Skin of body (tissue), 2 donors: ENCODE data around the gene SOX18. TPM values are rescaled to one million over a fixed set of nuclear protein-coding genes. Genes with fewer than 3 reads are reported as not detected.

Experiments
- DNase-seq: peaks from one replicate; lab custom pipeline; 2025; lab: John Stamatoyannopoulos, UW
- total RNA-seq: library from RNA; depleted of rRNA; stranded (reverse); fragments of >200 nt; gene quantifications from one replicate; pipeline ENCODE4 v1.2.3, GENCODE V29; 2014

Gene SOX18
- total RNA-seq, 1 donor from 2014 or later = 3.7 TPM

DNA sequence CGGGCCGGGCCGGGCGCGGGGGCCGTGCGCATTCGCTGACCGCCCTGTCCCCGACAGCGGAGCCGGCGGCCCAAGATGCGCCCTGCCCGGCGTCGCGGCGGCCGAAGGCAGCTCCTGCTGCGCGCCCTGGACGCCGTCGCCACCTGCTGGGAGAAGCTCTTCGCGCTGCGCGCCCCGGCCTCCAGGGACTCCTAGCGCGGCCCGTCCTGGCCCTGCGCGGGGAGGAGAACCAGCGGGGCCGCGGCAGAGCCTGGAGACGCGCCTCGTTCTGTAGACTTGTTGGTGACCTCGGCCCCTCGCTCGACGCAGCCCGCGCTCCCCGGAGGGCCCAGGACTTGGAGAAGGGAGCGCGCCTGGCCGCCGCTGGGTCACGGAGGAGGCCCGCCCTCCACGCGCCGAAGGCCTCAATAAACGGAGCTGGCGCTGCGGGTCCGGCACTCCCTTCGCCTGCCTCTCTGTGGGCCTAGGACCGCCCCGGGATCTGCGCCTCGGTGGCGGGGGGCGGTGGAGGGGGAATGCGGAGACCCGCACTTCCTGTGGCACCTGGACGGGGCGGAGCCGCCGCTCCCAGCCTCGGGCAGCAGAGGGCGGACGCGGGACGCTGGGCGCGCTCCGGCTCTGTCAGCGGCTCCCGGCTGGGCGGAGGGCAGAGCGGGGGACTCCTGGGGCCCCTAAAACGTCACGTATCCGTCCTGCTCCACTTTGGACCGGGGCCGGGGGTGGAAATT, 10.7 kb downstream of the SOX18 start:
- DNase-seq = peak; percentile 32

DNA sequence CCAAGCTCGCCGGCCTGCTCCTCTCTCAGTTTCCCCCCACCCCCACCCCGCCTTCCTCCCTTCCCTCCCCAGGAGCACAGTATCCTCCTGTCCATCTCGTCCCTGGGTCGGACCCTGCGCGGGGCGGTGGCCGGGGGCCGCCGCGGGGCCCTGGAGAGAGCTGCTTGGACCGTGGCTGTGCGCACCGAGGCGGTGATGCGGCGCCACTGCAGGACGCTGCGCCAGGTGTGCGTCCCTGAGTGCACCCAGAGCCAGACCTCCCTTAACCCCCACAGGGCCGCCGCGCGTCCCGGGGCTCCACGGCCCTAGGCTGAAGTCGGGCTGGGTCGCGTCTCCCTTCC, 11.2 kb downstream of the SOX18 start:
- no peak for DNase-seq

- DNase-seq = no peak
Observed at GRCh38 chr20:64037498-64038213, 11.8 kb downstream of the SOX18 start.

DNA sequence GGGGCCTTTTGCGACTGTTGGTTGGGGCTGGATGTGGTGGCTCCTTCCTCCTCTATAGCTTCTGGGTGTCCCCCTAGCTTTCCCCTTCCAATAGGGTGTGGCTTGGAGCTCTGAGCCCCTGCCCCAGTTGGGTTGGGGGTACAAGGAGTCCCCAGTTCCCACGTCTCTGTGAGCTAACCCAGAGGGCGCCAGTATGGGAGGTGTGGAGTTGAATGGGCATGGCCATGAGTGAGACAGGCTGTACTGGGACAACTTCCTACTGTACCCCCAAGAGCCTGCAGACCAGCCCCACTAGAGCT, 12.3 kb downstream of the SOX18 start:
- DNase-seq = no peak

GRCh38 chr20:64036346-64037198, 12.9 kb downstream of the SOX18 start:
- DNase-seq = no peak

DNA sequence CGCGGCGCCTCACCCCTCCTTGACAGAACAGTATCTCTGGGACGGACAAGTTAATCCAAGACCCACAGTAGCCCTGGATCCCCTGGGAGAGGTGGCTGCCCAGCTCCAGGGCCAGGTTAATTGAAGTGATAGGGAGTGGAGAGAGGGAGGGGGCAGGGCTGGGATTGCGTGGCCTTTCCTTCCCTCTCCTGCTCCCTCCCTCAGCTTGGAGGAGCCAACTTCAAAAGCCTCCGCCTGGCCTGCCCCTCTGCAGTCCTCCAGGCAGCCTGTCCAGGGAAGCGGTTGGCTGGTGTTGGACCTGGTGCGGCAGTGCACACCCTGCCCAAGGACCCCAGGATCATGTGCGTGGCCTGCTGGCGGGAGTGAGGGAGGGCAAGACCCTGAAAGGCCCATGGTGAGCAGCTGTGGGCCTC, 13.5 kb downstream of the SOX18 start, which contains the start of gene C20orf204:
TSS of gene C20orf204 (plus strand) at position 250 of the 413 bp plus-strand sequence. CDS start at position 392, 142 bp downstream.
- DNase-seq = no peak

DNA sequence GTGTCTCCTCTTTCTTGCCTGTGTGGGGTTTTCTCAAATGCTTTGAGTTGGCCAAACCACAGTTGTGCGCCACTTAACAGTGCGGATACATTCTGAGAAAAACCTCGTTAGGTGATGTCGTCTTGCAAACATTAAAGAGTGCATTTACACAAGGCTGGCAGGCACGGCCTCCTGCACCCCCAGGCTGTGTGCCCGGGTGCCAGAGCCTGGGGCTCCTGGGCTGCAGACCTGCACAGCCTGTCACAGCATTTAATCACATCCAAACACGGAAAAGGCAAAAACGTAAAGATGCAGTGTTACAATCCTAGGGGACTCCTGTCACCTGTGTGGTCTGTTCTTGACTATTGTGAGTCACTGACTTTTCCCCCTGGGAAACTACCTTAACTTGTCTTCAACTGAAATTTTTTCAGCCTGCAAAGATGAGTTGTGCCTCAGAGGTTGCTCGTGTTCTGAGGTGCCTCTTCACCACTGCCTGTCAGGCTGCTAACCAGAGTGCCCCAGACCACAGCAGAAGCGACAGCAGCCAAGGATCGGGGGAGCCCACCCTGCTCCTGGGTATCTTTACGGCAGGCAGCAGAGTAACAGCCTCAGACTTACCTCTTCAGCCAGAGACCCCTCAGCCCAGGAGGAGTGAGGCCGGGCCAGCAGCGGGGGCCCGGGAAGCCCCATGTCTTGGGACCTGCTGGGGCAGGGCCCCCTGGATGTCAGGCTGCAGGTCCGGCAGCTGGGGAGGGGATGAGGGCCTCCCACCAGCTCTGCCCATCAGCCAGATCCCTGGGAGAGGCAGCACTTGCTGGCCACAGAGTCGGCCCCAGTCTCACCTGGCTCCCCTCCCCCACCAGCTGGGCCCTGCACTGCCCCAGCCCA, 14.1 kb downstream of the SOX18 start:
- no peak for DNase-seq

DNA sequence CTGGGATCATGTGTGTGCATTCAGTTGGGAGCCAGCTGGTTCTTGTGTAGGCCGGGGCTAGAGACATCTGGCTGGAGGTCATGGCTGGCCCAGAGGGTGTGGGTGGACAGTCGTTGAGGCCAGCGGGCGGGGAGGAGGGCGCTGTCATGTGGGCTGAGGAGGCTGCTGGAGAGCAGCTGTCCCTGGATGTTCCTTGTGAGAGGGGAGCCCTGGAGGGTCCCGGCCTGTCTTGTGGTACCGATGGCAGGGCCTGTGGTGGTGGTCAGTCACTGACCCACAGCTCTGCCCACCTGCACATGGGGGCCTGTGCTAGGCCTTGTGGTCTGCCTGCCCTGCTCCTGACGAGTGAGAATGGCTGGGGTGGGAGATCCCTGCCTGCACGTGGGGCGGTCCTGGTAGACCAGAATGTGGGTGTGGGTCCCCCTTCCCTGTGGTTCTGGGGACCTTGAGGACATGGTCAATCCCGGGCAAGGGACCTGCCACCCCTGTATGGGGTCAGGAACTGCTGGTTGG, 15.4 kb downstream of the SOX18 start:
- no peak for DNase-seq

GRCh38 chr20:64032706-64033624, 16.5 kb downstream of the SOX18 start:
- DNase-seq = no peak

- no peak for DNase-seq
Observed at GRCh38 chr20:64031822-64032314, 17.6 kb downstream of the SOX18 start.

GRCh38 chr20:64030371-64031134, 18.9 kb downstream of the SOX18 start:
- no peak for DNase-seq

- DNase-seq = no peak
Observed at GRCh38 chr20:64029293-64030117, 19.9 kb downstream of the SOX18 start.

GRCh38 chr20:64027981-64028685, 21.3 kb downstream of the SOX18 start:
- no peak for DNase-seq

DNA sequence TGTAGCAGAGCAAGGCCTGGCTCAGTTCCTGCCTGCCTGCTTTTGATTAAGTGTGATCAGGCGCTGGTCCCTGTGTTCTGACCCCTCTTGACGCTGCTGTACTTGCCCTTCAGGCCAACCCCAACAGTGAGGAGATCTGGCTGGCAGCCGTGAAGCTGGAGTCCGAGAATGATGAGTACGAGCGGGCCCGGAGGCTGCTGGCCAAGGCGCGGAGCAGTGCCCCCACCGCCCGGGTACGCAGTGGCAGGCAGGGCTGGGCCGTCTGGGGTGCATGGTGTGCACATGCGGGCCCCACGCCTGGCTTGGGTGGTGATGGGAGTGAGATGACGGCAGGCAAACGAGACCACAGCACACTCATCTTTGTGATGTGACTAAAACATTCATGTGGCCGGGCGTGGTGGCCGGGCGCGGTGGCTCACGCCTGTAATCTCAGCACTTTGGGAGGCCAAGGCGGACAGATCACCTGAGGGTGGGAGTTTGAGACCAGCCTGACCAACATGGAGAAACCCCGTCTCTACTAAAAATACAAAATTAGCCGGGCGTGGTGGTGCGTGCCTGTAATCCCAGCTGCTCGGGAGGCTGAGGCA, 23.5 kb downstream of the SOX18 start:
- DNase-seq = no peak

DNA sequence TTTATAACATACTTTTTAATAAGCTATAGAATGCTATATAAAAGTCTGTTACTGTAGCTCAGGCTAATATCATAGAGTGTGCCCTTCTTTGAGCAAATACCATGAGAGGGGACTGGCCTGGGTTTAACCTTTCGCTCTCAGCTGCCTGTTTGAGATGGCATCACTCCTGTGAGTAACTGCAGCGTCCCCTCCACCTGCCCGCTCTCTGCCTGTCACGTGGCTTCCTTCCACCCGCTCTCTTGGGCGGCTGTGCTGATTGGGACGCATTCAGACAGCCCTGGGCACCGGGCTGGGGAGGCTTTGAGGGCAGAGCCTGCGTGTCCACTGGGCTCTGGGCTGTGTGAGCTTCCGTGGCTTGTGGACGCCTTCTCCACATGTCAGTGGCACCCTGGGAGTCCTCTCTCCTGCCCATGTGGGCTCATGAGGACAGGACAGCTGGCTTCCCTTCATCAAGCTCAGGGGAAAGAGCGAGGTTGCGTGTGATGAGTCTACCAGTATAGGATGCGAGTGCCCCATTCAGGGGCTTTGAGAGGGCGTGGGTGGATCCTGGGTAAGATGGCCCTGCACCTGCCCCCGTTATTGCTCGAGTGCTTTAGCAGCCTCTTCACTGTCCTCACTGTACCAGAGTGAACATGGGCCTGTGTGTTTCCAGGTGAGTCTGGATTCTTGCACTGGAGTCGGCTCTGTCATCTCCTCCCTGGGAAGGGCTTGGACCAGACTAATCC, 24.2 kb downstream of the SOX18 start:
- no peak for DNase-seq
